ENCODE measurements around the gene RALBP1.
A peak's percentile ranks its signal among the peaks of the same experiment; 100 is the strongest.
"Not testable (repeated sequence)": the region's sequence is repeated elsewhere in the genome, so short reads cannot be mapped to it uniquely, and the experiment has no call there.

RALBP1 gene

DNA sequence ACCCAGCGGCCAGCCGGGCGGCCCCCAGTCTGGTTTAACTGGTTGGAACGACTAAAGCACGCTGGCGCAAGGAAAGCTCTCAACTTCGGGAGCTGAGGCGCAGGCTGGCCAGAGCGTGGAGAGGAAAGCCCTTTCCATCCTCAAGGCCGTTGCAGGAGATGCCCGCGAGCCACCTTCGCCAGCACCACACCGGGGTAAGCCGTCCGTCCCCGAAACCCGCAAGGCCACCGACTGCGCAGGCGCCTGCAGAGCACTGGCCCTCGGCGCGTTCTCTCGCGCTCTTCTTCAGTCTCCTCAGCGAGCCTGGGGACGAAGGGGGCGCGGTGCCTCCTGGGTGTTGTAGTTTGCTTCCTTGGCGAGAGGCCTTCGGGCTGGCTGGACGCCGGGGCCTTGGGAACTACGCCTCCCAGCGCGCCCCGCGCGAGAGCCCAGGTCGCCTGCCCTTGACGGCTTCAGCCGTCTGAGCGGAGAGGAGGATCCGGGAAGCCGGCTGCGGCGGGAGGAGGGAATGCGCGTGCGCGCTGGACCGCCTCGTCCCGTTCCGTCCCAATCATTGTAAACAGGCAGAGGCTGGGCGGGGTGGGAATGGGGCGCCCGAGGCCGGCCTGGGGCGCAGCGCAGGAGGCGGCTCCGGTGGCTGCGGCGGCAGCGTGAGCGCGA is at the start of gene RALBP1:
Gene RALBP1, plus strand, starts transcription at position 531 of the 660 bp plus-strand sequence. CDS start 37,533 bp downstream, outside the sequence.
- Histone ChIP-seq H3K27ac (ENCODE audit: low read depth, low read length) (peak within 1 kb of the TSS; percentile 91), H3K27me3 (ENCODE audit: control insufficient read depth, insufficient read depth, low read length) (no peaks in the 10 kb centered on the region), H3K4me3 (ENCODE audit: low read length) (peak within 1 kb of the TSS; percentile 97), H3K36me3 (ENCODE audit: control insufficient read depth, insufficient read depth, low read length) (no peaks in the 10 kb centered on the region), H3K4me1 (ENCODE audit: control insufficient read depth, insufficient read depth, low read length) (no peaks in the 10 kb centered on the region), H3K9ac (ENCODE audit: low read length) (peak within 1 kb of the TSS; percentile 94)

DNA sequence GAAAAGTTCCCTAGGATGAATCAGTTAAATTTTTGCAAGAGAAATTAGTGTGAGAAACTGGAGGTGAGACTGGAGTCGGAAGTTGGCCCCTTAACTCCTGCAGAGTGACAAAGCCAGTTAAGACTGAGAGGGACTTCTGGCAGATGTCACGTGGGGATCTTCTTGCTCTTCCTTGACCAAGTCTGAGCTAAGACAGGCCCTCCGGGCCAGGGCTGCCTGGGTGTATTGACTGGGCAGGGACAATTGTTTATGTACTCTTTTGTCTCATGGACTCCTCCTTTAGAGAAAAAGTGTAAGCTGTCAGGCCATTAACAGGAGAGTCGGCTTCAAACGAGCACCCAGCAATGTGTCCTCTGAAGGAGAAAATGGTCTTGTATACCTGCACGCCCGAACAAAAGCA is 48.6 kb upstream of the RALBP1 start:
- H3K36me3 ChIP-seq (ENCODE audit: control insufficient read depth, insufficient read depth, low read length): no peaks in the 10 kb centered on the region

GRCh38 chr18:9428301-9428706 is 47.0 kb upstream of the RALBP1 start:
- Histone ChIP-seq H3K4me1 (ENCODE audit: control insufficient read depth, insufficient read depth, low read length) (no peaks in the 10 kb centered on the region), H3K27me3 (ENCODE audit: control insufficient read depth, insufficient read depth, low read length) (no peaks in the 10 kb centered on the region), H3K9ac (ENCODE audit: low read length) (no peak overlapping the region), H3K36me3 (ENCODE audit: control insufficient read depth, insufficient read depth, low read length) (no peaks in the 10 kb centered on the region), H3K27ac (ENCODE audit: low read depth, low read length) (no peak overlapping the region), H3K4me3 (ENCODE audit: low read length) (no peak overlapping the region)

More for the DNA sequence above, 48.6 kb upstream of the RALBP1 start:
- Histone ChIP-seq H3K27ac (ENCODE audit: low read depth, low read length) (no peak overlapping the region), H3K4me1 (ENCODE audit: control insufficient read depth, insufficient read depth, low read length) (no peaks in the 10 kb centered on the region), H3K4me3 (ENCODE audit: low read length) (no peak overlapping the region), H3K9ac (ENCODE audit: low read length) (no peak overlapping the region), H3K27me3 (ENCODE audit: control insufficient read depth, insufficient read depth, low read length) (no peaks in the 10 kb centered on the region)

GRCh38 chr18:9428862-9429661 is 46.3 kb upstream of the RALBP1 start:
- no peaks in the 10 kb centered on the region for H3K36me3 ChIP-seq (ENCODE audit: control insufficient read depth, insufficient read depth, low read length)
- H3K27ac ChIP-seq (ENCODE audit: low read depth, low read length): no peak overlapping the region
- no peak overlapping the region for H3K4me3 ChIP-seq (ENCODE audit: low read length)
- no peaks in the 10 kb centered on the region for H3K27me3 ChIP-seq (ENCODE audit: control insufficient read depth, insufficient read depth, low read length)
- H3K4me1 ChIP-seq (ENCODE audit: control insufficient read depth, insufficient read depth, low read length): no peaks in the 10 kb centered on the region
- H3K9ac ChIP-seq (ENCODE audit: low read length): no peak overlapping the region

DNA sequence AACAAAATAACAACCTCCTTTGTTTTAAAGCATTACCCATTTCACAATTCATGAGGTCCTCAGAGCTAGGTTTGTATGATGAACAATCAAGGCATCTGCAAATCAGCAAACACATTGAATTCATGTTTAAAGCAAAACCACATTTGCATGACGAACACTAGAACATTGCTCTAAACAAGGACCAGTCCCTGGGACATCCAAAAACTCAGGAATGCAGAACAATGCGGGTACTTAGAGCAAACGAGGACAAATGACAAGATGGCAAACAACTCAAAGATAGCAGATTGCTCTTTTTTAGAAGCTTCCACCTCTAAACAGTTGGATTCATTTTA is 45.7 kb upstream of the RALBP1 start:
- no peak overlapping the region for H3K27ac ChIP-seq (ENCODE audit: low read depth, low read length)
- no peaks in the 10 kb centered on the region for H3K36me3 ChIP-seq (ENCODE audit: control insufficient read depth, insufficient read depth, low read length)
- no peak overlapping the region for H3K4me3 ChIP-seq (ENCODE audit: low read length)
- no peaks in the 10 kb centered on the region for H3K27me3 ChIP-seq (ENCODE audit: control insufficient read depth, insufficient read depth, low read length)
- H3K9ac ChIP-seq (ENCODE audit: low read length): no peak overlapping the region
- no peaks in the 10 kb centered on the region for H3K4me1 ChIP-seq (ENCODE audit: control insufficient read depth, insufficient read depth, low read length)

DNA sequence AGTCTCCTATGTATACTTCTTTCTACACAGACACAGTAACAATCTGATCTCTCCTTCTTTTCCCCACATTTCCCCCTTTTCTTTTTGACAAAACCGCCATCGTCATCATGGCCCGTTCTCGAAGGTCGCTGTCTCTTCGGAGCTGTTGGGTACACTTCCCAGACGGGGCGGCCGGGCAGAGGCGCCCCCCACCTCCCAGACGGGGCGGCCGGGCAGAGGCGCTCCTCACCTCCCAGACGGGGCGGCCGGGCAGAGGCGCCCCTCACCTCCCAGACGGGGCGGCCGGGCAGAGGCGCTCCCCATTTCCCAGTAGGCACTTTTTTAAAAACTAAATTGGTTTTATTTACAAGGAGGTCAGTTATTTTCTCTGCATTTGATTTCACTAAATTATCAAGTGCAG is 45.0 kb upstream of the RALBP1 start:
- H3K36me3 ChIP-seq (ENCODE audit: control insufficient read depth, insufficient read depth, low read length); H3K9ac ChIP-seq (ENCODE audit: low read length); H3K27me3 ChIP-seq (ENCODE audit: control insufficient read depth, insufficient read depth, low read length); H3K27ac ChIP-seq (ENCODE audit: low read depth, low read length); H3K4me1 ChIP-seq (ENCODE audit: control insufficient read depth, insufficient read depth, low read length); H3K4me3 ChIP-seq (ENCODE audit: low read length): not testable (repeated sequence)

DNA sequence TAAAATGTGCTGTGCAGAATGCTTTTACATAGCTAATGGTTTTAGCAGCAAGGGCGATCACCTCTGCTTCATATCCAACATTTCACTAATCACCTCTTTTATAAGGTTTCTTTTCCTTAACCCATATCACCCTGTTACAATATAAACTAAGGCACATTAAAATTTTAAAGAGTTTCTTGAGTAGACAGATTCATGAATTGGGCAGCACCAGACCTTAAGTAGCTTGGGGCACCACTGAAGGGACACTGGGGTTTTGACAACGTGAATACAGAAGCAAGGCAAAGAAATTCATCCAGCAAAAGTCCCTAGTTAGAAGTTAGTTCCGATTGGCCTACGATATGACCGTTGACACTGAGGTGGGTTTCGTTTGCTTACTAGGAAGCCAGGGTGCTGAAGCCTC is 44.0 kb upstream of the RALBP1 start:
- Histone ChIP-seq H3K4me1 (ENCODE audit: control insufficient read depth, insufficient read depth, low read length) (no peaks in the 10 kb centered on the region), H3K4me3 (ENCODE audit: low read length) (no peak overlapping the region), H3K27ac (ENCODE audit: low read depth, low read length) (no peak overlapping the region), H3K27me3 (ENCODE audit: control insufficient read depth, insufficient read depth, low read length) (no peaks in the 10 kb centered on the region), H3K9ac (ENCODE audit: low read length) (no peak overlapping the region), H3K36me3 (ENCODE audit: control insufficient read depth, insufficient read depth, low read length) (no peaks in the 10 kb centered on the region)

DNA sequence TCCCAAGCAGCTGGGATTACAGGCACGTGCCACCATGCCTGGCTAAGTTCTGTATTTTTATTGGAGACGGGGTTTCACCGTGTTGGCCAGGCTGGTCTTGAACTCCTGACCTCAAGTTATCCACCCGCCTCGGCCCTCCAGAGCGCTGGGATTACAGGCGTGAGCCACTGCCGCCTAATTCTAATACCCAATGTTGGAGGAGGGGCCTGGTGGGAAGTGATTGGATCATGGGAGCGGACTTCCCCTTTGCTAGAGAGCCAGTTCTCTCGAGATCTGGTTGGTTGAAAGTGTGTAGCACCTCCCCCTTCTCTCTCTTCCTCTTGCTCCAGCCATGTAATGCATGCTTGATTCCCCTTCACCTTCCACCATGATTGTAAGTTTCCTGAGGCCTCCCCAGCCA is 42.2 kb upstream of the RALBP1 start:
- H3K27ac ChIP-seq (ENCODE audit: low read depth, low read length); H3K27me3 ChIP-seq (ENCODE audit: control insufficient read depth, insufficient read depth, low read length); H3K36me3 ChIP-seq (ENCODE audit: control insufficient read depth, insufficient read depth, low read length); H3K4me1 ChIP-seq (ENCODE audit: control insufficient read depth, insufficient read depth, low read length); H3K4me3 ChIP-seq (ENCODE audit: low read length); H3K9ac ChIP-seq (ENCODE audit: low read length): not testable (repeated sequence)

- no peak overlapping the region for H3K27ac ChIP-seq (ENCODE audit: low read depth, low read length)
- H3K4me3 ChIP-seq (ENCODE audit: low read length): no peak overlapping the region
- H3K36me3 ChIP-seq (ENCODE audit: control insufficient read depth, insufficient read depth, low read length): no peaks in the 10 kb centered on the region
These were observed 41.6 kb upstream of the RALBP1 start for GRCh38 chr18:9433671-9434121.

DNA sequence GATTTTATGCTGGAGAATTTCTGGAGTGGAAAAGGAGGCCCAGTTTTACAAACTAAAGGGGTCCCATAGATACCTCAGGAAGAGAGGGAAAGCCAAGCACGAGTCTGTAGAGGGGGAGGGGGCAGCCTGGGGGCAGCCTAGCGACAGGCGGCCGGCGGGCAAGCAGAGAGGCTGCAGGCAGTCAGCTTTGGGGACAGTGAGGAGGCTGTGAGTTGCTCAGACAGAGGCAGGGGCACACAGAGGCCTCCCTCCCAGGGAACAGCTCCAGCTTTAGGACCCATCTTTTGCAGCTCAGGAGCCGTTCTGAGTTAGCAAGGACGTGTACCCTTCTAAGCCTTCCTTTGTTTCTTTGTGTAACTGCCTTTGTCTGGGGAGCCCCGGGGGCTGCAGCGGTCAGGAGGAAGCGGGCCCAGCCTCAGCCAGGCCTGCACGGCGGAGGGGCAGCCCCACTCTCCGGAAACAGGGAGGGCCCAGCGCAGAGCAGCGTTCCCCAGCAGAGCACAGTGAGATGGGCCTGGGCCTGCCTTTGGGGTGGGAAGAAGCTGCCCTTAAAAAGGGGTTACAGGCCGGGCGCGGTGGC is 41.1 kb upstream of the RALBP1 start:
- Histone ChIP-seq H3K27ac (ENCODE audit: low read depth, low read length) (no peak overlapping the region), H3K4me1 (ENCODE audit: control insufficient read depth, insufficient read depth, low read length) (no peaks in the 10 kb centered on the region), H3K4me3 (ENCODE audit: low read length) (no peak overlapping the region), H3K9ac (ENCODE audit: low read length) (no peak overlapping the region), H3K36me3 (ENCODE audit: control insufficient read depth, insufficient read depth, low read length) (no peaks in the 10 kb centered on the region), H3K27me3 (ENCODE audit: control insufficient read depth, insufficient read depth, low read length) (no peaks in the 10 kb centered on the region)

More at GRCh38 chr18:9433671-9434121, 41.6 kb upstream of the RALBP1 start:
- Histone ChIP-seq H3K9ac (ENCODE audit: low read length) (no peak overlapping the region), H3K27me3 (ENCODE audit: control insufficient read depth, insufficient read depth, low read length) (no peaks in the 10 kb centered on the region), H3K4me1 (ENCODE audit: control insufficient read depth, insufficient read depth, low read length) (no peaks in the 10 kb centered on the region)

- no peak overlapping the region for H3K27ac ChIP-seq (ENCODE audit: low read depth, low read length)
- H3K36me3 ChIP-seq (ENCODE audit: control insufficient read depth, insufficient read depth, low read length): no peaks in the 10 kb centered on the region
- H3K4me1 ChIP-seq (ENCODE audit: control insufficient read depth, insufficient read depth, low read length): no peaks in the 10 kb centered on the region
- H3K27me3 ChIP-seq (ENCODE audit: control insufficient read depth, insufficient read depth, low read length): no peaks in the 10 kb centered on the region
- no peak overlapping the region for H3K9ac ChIP-seq (ENCODE audit: low read length)
- H3K4me3 ChIP-seq (ENCODE audit: low read length): no peak overlapping the region
These were observed 40.3 kb upstream of the RALBP1 start for GRCh38 chr18:9435041-9435440.

DNA sequence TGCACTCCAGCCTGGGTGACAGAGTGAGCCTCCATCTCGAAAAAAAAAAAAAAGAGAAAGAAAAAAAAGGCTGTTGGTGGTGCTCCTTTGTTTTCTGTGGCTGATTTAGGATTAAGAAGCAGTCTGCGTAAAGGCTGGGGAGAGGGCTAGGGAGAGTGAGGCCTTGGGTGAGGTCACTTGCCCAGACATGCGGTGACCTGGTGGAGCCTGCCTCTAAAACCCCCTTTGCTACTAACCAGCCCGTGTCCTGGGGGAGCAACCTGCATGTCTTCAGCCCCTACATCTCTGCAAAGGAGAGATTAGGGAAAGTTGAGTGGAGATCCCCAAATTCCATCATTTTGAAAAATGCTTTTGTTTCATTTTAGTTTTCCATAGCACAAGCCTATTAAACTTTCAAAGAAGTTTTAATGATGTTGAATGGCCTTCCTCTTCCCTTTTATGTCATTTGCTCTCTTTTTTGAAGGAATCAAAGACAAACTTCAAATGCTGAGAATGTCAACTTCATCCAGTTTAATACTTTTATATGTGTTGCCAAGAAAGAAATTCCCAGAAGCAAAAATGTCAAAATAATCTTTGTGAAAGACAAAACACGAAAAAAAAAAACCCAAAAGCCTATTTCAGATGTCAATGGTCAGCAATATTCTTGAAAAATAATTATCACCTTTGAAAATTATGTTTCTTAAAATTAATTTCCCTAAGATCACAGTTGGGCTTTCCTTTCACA is 38.9 kb upstream of the RALBP1 start:
- Histone ChIP-seq H3K9ac (ENCODE audit: low read length) (no peak overlapping the region), H3K4me1 (ENCODE audit: control insufficient read depth, insufficient read depth, low read length) (no peaks in the 10 kb centered on the region), H3K36me3 (ENCODE audit: control insufficient read depth, insufficient read depth, low read length) (no peaks in the 10 kb centered on the region), H3K27ac (ENCODE audit: low read depth, low read length) (no peak overlapping the region), H3K4me3 (ENCODE audit: low read length) (no peak overlapping the region), H3K27me3 (ENCODE audit: control insufficient read depth, insufficient read depth, low read length) (no peaks in the 10 kb centered on the region)

Measured in rectal smooth muscle tissue (tissue), 1 donor.